Prostate gland (tissue), 2 donors: Measurements from ENCODE around the gene AMY1B. TPM values are rescaled to one million over a fixed set of nuclear protein-coding genes. Genes with fewer than 3 reads are reported as not detected.
"Not testable (repeated sequence)": the region's sequence is repeated elsewhere in the genome, so short reads cannot be mapped to it uniquely, and the experiment has no call there.

ENCODE experiments used
- DNase-seq: peaks from one replicate; pipeline ENCODE4 v3.0.0-alpha.2; 2019; ENCODE audit warnings: low spot score
- H3K27ac ChIP-seq, 2 donors: fragments of 200-600 bp; sonication (generic); 2 replicates each; pipeline ENCODE4 v1.5.1; 2017 to 2019
- H3K27me3 ChIP-seq: fragments of 200-600 bp; sonication (generic); replicated peaks from 2 replicates; pipeline ENCODE4 v1.5.1; 2019; ENCODE audit not compliant: insufficient read depth
- H3K36me3 ChIP-seq, 2 donors: fragments of 200-600 bp; sonication (generic); 1 replicate in 1 of 2; 2 replicates in 1 of 2; pipeline versions ENCODE4 v1.5.1 to v1.8.1; 2017 to 2019
- H3K4me1 ChIP-seq: fragments of 200-600 bp; sonication (generic); replicated peaks from 2 replicates; pipeline ENCODE4 v1.5.1; 2019
- H3K4me3 ChIP-seq, 2 donors: fragments of 200-600 bp; sonication (generic); 2 replicates each; pipeline ENCODE4 v1.5.1; 2017 to 2019
- H3K9me3 ChIP-seq: fragments of 200-600 bp; sonication (generic); 2 replicates; pipeline ENCODE4 v1.5.1; 2017
- WGBS: methylation state at CpG from one replicate; pipeline ENCODE4 v1.1.5; 2018; 5-methylcytosine and 5-hydroxymethylcytosine counted together
- intact Hi-C: fragments of 100-400 bp; cut with DNase I; formaldehyde crosslinking; loops from one replicate; pipeline ENCODE4 v1.14.2; 2022
- total RNA-seq, 2 donors: library from RNA; depleted of rRNA; stranded (reverse); fragments of >200 nt; gene quantifications; one replicate each; pipeline ENCODE4 v1.1.0, GENCODE V29; 2016

AMY1B gene
- 1 to 10 TPM in 1 of 2 donors, not detected in 1; 1.9 TPM for total RNA-seq

GRCh38 chr1:103696110-103696509 lies at the start of gene AMY1B:
AMY1B (minus strand) TSS chr1:103696210; CDS start chr1:103695639, 571 bp downstream.
- no CpG with 5 or more reads among the region's 5 CpGs for WGBS
- DNase-seq, H3K27ac ChIP-seq, intact Hi-C loops, H3K4me3 ChIP-seq, H3K4me1 ChIP-seq, H3K27me3 ChIP-seq, H3K9me3 ChIP-seq, H3K36me3 ChIP-seq: not testable (repeated sequence)

GRCh38 chr1:103745040-103745439 lies 49.0 kb upstream of the AMY1B start:
- H3K4me3 ChIP-seq, H3K4me1 ChIP-seq, DNase-seq, H3K27me3 ChIP-seq, H3K9me3 ChIP-seq, H3K36me3 ChIP-seq, intact Hi-C loops, H3K27ac ChIP-seq: not testable (repeated sequence)
- 78% methylated on average over 1 of the region's 4 CpGs for WGBS

DNA sequence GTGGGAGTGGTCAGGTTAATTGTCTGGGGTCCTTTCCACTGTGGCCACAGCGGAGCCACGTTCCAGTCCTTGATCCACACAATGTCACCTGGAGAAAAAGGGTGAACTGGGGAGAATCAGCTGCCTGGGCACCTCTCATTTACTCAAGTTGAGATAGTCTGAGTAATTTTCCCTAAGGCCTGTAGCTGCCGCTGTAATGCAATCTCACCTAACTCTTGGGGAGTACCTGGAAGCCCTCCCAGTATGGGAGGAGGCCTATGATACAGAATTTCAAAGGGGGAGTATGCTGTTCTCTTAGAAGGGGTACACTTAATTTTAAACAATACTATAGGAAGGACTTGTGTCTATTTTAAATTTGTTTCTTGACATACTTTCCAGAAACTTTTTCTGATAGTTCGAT lies 48.4 kb upstream of the AMY1B start:
- WGBS: no CpG with 5 or more reads among the region's 4 CpGs
- intact Hi-C loops, H3K9me3 ChIP-seq, H3K27me3 ChIP-seq, H3K27ac ChIP-seq, H3K4me1 ChIP-seq, H3K36me3 ChIP-seq, DNase-seq, H3K4me3 ChIP-seq: not testable (repeated sequence)

- H3K4me1 ChIP-seq, intact Hi-C loops, DNase-seq, H3K36me3 ChIP-seq, H3K4me3 ChIP-seq, H3K27ac ChIP-seq, H3K9me3 ChIP-seq, H3K27me3 ChIP-seq: not testable (repeated sequence)
- no CpG with 5 or more reads among the region's 3 CpGs for WGBS
Measured at GRCh38 chr1:103738031-103738430, 42.0 kb upstream of the AMY1B start.

GRCh38 chr1:103735334-103735733 lies 39.3 kb upstream of the AMY1B start:
- H3K36me3 ChIP-seq, H3K4me3 ChIP-seq, intact Hi-C loops, DNase-seq, H3K9me3 ChIP-seq, H3K27me3 ChIP-seq, H3K27ac ChIP-seq, H3K4me1 ChIP-seq: not testable (repeated sequence)
- no CpG with 5 or more reads among the region's 3 CpGs for WGBS

GRCh38 chr1:103721473-103721872 lies 25.5 kb upstream of the AMY1B start:
- H3K36me3 ChIP-seq, DNase-seq, H3K4me3 ChIP-seq, H3K4me1 ChIP-seq, H3K27ac ChIP-seq, H3K27me3 ChIP-seq, H3K9me3 ChIP-seq, intact Hi-C loops: not testable (repeated sequence)
- no CpG with 5 or more reads among the region's 2 CpGs for WGBS

DNA sequence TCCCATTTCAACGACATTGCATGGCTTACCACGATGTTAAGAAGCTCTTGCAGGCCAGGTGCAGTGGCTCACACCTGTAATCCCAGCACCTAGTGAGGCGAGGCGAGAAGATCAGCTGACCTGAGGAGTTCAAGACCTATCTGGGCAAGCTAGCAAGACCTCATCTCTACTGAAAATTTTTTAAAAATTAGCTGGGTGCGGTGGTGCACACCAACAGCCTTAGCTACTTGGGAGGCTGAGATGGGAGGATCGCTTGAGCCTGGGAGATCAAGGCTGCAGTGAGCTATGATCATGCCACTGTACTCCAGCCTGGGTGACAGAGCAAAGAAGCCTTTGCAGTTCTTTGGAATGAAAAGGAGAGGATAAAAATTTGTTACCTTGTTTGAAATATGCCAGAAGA lies 21.4 kb upstream of the AMY1B start:
- intact Hi-C loops, H3K36me3 ChIP-seq: not testable (repeated sequence)

DNA sequence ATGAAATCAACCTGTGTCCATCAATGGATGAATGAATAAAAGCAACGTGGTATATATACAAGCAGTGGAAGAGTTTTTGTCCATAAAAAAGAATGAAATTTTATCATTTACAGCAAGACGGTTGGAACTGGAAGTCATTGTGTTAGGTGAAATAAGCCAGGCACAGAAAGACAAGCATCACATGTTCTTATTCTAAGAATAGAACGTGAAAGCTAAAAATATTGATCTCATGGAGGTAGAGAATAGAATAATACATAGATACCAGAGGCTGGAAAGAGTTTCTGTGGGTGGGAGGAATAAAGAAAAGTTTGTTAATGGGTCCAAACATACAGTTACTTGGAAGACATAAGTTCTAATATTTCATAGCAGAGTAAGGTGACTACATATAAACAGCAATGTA lies 14.4 kb upstream of the AMY1B start:
- H3K9me3 ChIP-seq, H3K27ac ChIP-seq, H3K36me3 ChIP-seq, H3K27me3 ChIP-seq, intact Hi-C loops, DNase-seq, H3K4me3 ChIP-seq, H3K4me1 ChIP-seq: not testable (repeated sequence)
- WGBS: no CpG with 5 or more reads among the region's 3 CpGs

More for the DNA sequence above, 21.4 kb upstream of the AMY1B start:
- not testable (repeated sequence) for H3K4me1 ChIP-seq, H3K27ac ChIP-seq, H3K9me3 ChIP-seq, H3K27me3 ChIP-seq, H3K4me3 ChIP-seq, DNase-seq
- WGBS: 89% methylated on average over 6 of the region's 6 CpGs

DNA sequence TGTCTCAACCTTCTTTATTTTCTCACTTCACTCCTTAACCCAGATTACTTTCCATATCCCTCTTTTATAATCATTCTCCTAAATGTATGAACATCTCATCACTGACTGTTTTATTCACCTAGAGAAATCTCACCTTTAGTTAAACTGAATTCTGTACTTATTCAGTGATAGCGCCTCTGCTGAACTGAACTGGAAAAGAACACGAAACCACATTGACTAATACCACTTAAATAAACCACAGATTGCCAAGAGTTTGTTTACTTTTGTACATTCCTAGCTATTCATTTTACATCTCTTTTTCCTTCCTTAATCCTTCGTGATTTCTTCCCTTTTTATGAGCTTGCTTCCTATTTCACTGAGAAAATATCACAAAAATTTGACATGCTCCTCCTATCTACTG lies 11.7 kb upstream of the AMY1B start:
- H3K9me3 ChIP-seq, H3K27ac ChIP-seq, H3K36me3 ChIP-seq, H3K4me1 ChIP-seq, intact Hi-C loops, DNase-seq, H3K4me3 ChIP-seq, H3K27me3 ChIP-seq: not testable (repeated sequence)
- no CpG with 5 or more reads among the region's 3 CpGs for WGBS

- H3K9me3 ChIP-seq, H3K36me3 ChIP-seq, H3K4me3 ChIP-seq, H3K27me3 ChIP-seq, intact Hi-C loops, H3K27ac ChIP-seq, H3K4me1 ChIP-seq, DNase-seq: not testable (repeated sequence)
- no CpG with 5 or more reads among the region's 4 CpGs for WGBS
Measured at GRCh38 chr1:103701256-103701655, 5.2 kb upstream of the AMY1B start.

- H3K4me3 ChIP-seq, DNase-seq, H3K27me3 ChIP-seq, H3K4me1 ChIP-seq, H3K27ac ChIP-seq, intact Hi-C loops, H3K9me3 ChIP-seq, H3K36me3 ChIP-seq: not testable (repeated sequence)
- no CpG with 5 or more reads among the region's 4 CpGs for WGBS
Measured at GRCh38 chr1:103700669-103701068, 4.7 kb upstream of the AMY1B start.

GRCh38 chr1:103697430-103697829 lies 1.4 kb upstream of the AMY1B start:
- DNase-seq, intact Hi-C loops, H3K27ac ChIP-seq, H3K4me3 ChIP-seq, H3K27me3 ChIP-seq, H3K9me3 ChIP-seq, H3K36me3 ChIP-seq, H3K4me1 ChIP-seq: not testable (repeated sequence)
- WGBS: no CpG with 5 or more reads among the region's 6 CpGs

DNA sequence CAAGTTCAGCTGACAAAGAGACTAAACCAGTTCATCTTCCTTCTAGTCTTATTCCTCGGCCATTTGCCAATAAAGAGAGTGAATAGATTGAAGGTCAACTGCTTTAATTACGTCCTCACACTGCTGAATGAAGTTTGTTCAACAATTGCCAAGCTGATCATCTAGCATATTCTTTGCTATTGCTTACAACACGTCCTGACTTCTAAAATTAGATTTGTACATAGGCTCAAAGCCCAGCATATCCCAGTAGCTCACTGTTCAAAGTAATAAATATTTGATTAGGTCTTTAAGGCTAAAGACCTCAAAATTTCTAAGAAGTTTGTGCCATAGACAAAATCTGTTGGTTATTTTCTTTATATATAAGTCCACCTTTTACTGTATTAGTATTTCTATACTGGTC lies 19.7 kb downstream of the AMY1B start:
- H3K27me3 ChIP-seq, H3K9me3 ChIP-seq, H3K27ac ChIP-seq, DNase-seq, H3K4me3 ChIP-seq, intact Hi-C loops, H3K4me1 ChIP-seq, H3K36me3 ChIP-seq: not testable (repeated sequence)
- WGBS: no CpG with 5 or more reads among the region's 3 CpGs
